PC-3 (cell line): ENCODE measurements around the gene SON. TPM values are rescaled to one million over a fixed set of nuclear protein-coding genes. Genes with fewer than 3 reads are reported as not detected.

Experiments
- ATAC-seq: fragments of 200-7000 bp; cut with Tn5 transposase; 2 replicates; pipeline ENCODE4 v1.9.1; 2020; ENCODE audit warnings: mild to moderate bottlenecking, moderate library complexity
- BruUV-seq: library from RNA; stranded (reverse); fragments of 400-500 nt; replicated peaks from 2 replicates; lab custom pipeline; 2021; lab: Mats Ljungman, UMichigan
- CTCF ChIA-PET: fragments of 300-600 bp; sonication (Branson Sonifier 250); formaldehyde crosslinking; loops from one replicate; lab custom pipeline; 2022; ENCODE audit warnings: antibody characterized with exemption; lab: Charles Lee
- POLR2A ChIA-PET: fragments of 300-600 bp; sonication (Branson Sonifier 250); formaldehyde crosslinking; loops from one replicate; lab custom pipeline; 2022; ENCODE audit warnings: antibody characterized with exemption; ENCODE audit not compliant: unreplicated experiment; lab: Charles Lee
- DNase-seq: peaks from one replicate; pipeline ENCODE4 v3.0.0-alpha.2; 2015
- H2AFZ ChIP-seq: fragments of 300-600 bp; sonication (generic); 2 replicates; pipeline ENCODE4 v1.6.0; 2016; ENCODE audit warnings: antibody characterized with exemption, low read length
- H3F3A ChIP-seq: fragments of 300-600 bp; sonication (generic); one replicate; pipeline ENCODE4 v1.6.0; 2017; ENCODE audit warnings: antibody characterized with exemption, low read length, control low read depth, mild to moderate bottlenecking; ENCODE audit not compliant: unreplicated experiment
- H3K27ac ChIP-seq: fragments of 300-600 bp; sonication (generic); 2 replicates; pipeline ENCODE4 v1.5.1; 2016; ENCODE audit warnings: mild to moderate bottlenecking, low read length
- H3K27me3 ChIP-seq: fragments of 300-600 bp; sonication (generic); 2 replicates; pipeline ENCODE4 v1.6.1; 2016; ENCODE audit warnings: low read length, mixed read lengths
- H3K36me3 ChIP-seq: fragments of 300-600 bp; sonication (generic); 2 replicates; pipeline ENCODE4 v1.6.1; 2016; ENCODE audit warnings: low read depth, mixed run types, low read length, mixed read lengths
- H3K4me1 ChIP-seq: fragments of 300-600 bp; sonication (generic); 2 replicates; pipeline ENCODE4 v1.5.1; 2016; ENCODE audit warnings: low read length; ENCODE audit not compliant: insufficient read depth
- H3K4me2 ChIP-seq: fragments of 300-600 bp; sonication (generic); 2 replicates; pipeline ENCODE4 v1.6.0; 2016; ENCODE audit warnings: low read length
- H3K4me3 ChIP-seq: fragments of 300-600 bp; sonication (generic); 2 replicates; pipeline ENCODE4 v1.5.1; 2016; ENCODE audit warnings: mild to moderate bottlenecking, low read length, mixed read lengths
- H3K79me2 ChIP-seq: fragments of 300-600 bp; sonication (generic); 2 replicates; pipeline ENCODE4 v1.6.1; 2017; ENCODE audit warnings: low read length, mixed read lengths
- H3K9ac ChIP-seq: fragments of 300-600 bp; sonication (generic); 2 replicates; pipeline ENCODE4 v1.6.0; 2016; ENCODE audit warnings: mild to moderate bottlenecking, low read length
- H3K9me2 ChIP-seq: fragments of 300-600 bp; sonication (generic); replicated peaks from 2 replicates; pipeline ENCODE4 v1.6.1; 2016; ENCODE audit warnings: mixed run types, low read length, mixed read lengths
- H3K9me3 ChIP-seq: fragments of 300-600 bp; sonication (generic); 2 replicates; pipeline ENCODE4 v1.6.1; 2016; ENCODE audit warnings: low read length, mixed read lengths
- H4K20me1 ChIP-seq: fragments of 300-600 bp; sonication (generic); 2 replicates; pipeline ENCODE4 v1.6.1; 2016; ENCODE audit warnings: low read length, mixed read lengths
- EZH2 ChIP-seq: fragments of 300-600 bp; sonication (generic); IDR thresholded peaks from one replicate; pipeline ENCODE4 v1.6.1; 2017; ENCODE audit warnings: antibody characterized with exemption, mild to moderate bottlenecking, low read length; ENCODE audit not compliant: unreplicated experiment
- EZH2phosphoT487 ChIP-seq: fragments of 300-600 bp; sonication (generic); IDR thresholded peaks from 2 replicates; pipeline ENCODE4 v1.6.1; 2018; ENCODE audit warnings: mild to moderate bottlenecking, antibody characterized with exemption, low read length, borderline replicate concordance
- intact Hi-C: fragments of 100-400 bp; cut with micrococcal nuclease; formaldehyde crosslinking; loops from 2 replicates; pipeline ENCODE4 v1.9.0; 2023
- total RNA-seq: library from RNA; depleted of rRNA; stranded (reverse); fragments of >200 nt; gene quantifications from 2 replicates; pipeline ENCODE4 v1.2.3, GENCODE V29; 2014
- TF ChIP-seq, protein P1 (sequence below): fragments of 300-600 bp; sonication (generic); conservative IDR thresholded peaks from 2 replicates; pipeline ENCODE4 v1.5.1; 2017; ENCODE audit warnings: antibody characterized with exemption, low read depth, mild to moderate bottlenecking, low read length

SON gene
- total RNA-seq, 1 experiment from 2014 or later, result 373 TPM

DNA sequence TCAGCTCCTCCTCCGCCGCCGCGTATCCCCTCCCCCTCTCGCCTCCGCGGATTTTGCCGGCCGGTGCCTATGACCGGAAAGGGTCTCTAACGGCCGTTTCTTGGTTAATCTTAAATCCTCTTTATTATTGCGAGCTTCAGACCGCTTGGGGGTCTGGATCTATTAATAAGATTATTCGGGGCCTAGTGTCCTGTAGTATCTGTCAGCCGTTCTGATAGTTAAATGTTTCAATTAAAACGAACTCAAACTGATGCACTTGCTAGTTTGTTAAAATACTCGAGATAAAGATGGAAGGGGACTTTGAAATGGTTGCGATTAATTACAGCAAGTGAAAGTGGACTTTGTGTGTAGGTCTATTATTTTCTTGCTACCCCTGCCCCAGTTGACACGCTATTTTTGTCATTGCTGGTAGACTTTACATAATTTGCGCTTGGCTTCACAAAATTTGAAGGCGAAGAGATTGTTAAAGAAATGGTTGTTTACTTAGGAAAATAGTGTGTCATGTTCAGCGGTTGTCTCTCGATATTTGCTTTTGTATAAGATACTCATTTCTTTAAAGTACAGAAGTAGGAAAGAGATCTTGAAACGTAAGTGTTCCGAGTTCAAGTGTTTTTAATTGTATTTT is 779 bp downstream of the SON start:
- no peaks in the 10 kb centered on the region for H3K9me3 ChIP-seq
- peaks cover 22% of the 10 kb centered on the region for H3K4me1 ChIP-seq
- peak overlapping the region; percentile 94 for H3K4me3 ChIP-seq
- H3K27me3 ChIP-seq, result no peaks in the 10 kb centered on the region
- ATAC-seq, result peak; percentile 10
- no peaks in the 10 kb centered on the region for H3K9me2 ChIP-seq
- H3K27ac ChIP-seq, result peak overlapping the region; percentile 98
- no peaks in the 10 kb centered on the region for H3F3A ChIP-seq
- H4K20me1 ChIP-seq, result peaks cover 54% of the 10 kb centered on the region
- TF ChIP-seq, protein P1, sequence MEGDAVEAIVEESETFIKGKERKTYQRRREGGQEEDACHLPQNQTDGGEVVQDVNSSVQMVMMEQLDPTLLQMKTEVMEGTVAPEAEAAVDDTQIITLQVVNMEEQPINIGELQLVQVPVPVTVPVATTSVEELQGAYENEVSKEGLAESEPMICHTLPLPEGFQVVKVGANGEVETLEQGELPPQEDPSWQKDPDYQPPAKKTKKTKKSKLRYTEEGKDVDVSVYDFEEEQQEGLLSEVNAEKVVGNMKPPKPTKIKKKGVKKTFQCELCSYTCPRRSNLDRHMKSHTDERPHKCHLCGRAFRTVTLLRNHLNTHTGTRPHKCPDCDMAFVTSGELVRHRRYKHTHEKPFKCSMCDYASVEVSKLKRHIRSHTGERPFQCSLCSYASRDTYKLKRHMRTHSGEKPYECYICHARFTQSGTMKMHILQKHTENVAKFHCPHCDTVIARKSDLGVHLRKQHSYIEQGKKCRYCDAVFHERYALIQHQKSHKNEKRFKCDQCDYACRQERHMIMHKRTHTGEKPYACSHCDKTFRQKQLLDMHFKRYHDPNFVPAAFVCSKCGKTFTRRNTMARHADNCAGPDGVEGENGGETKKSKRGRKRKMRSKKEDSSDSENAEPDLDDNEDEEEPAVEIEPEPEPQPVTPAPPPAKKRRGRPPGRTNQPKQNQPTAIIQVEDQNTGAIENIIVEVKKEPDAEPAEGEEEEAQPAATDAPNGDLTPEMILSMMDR, result no peak
- TF ChIP-seq EZH2, result no peak
- no TSS peak for BruUV-seq
- intact Hi-C loops, result loop anchor here (5.0 kb wide), 3 partner anchors 44 to 161 kb away; partner anchors contain the start of gene DONSON
- DNase-seq, result peak; percentile 47
- peak overlapping the region; percentile 99 for H3K9ac ChIP-seq
- H3K79me2 ChIP-seq, result peaks cover 96% of the 10 kb centered on the region
- peaks cover 27% of the 10 kb centered on the region for H3K36me3 ChIP-seq
- H3K4me2 ChIP-seq, result peak overlapping the region; percentile 91
- CTCF ChIA-PET, result interaction anchor here (0.6 kb wide), 2 partner anchors 25 to 46 kb away, joined by 3 to 4 read pairs; no protein-coding TSS in a partner anchor
- H2AFZ ChIP-seq, result peak overlapping the region; percentile 66; the same call in 1 of the 2 replicates
- POLR2A ChIA-PET, result interaction anchor here (0.5 to 0.6 kb wide), 3 partner anchors 52 to 425 kb away, joined by 5 to 11 read pairs (median 7); partner anchors contain the start of genes DNAJC28 and TMEM50B

DNA sequence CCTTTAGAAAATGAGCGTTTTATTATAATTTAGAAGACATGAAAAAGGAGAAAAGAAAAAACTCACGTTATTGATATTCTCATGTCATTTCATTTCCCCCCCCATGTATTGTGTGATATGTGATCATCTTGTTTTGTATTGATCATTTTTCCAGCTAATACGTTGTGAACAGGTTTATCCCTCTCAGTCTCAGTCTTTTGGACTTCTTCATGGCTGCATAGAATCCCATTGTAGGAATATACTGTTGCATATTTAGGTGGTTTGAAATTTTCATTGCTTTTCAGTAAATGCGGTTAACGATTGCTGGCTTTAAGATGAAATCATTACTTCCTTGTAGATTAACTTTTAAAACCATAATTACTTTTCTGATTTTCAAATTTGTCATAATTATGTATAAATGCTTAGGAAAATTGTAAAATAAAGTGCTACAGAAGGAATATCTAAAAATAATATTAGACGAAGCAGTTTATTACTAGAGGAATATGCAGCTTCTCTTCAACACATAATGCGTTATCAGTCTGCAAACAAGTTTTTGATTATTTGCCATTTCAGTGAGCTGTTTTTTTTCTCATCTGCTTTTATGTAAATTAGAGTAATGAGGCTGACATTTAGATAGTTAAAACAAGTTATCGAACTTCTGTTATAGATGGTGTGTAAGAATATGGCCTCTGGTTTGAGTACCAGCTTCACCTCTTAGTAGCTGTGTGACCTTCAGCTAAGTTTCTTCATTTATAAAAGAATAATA is 1.8 kb downstream of the SON start:
- BruUV-seq, result no TSS peak

More for the DNA sequence above, 1.8 kb downstream of the SON start:
- intact Hi-C loops, result loop anchor here (1.0 to 5.0 kb wide), 4 partner anchors 43 to 162 kb away; partner anchors contain the start of gene DONSON
- TF ChIP-seq EZH2phosphoT487 (no peak), EZH2 (no peak)
- TF ChIP-seq, protein P1, result no peak
- Histone ChIP-seq H3K4me1 (peaks cover 20% of the 10 kb centered on the region), H2AFZ (no peak overlapping the region), H3K79me2 (peaks cover 96% of the 10 kb centered on the region), H3K9me2 (no peaks in the 10 kb centered on the region), H3K4me3 (peak overlapping the region; percentile 94), H3F3A (no peaks in the 10 kb centered on the region), H3K27me3 (no peaks in the 10 kb centered on the region), H3K9me3 (no peaks in the 10 kb centered on the region), H3K4me2 (peak overlapping the region; percentile 91), H3K9ac (peak overlapping the region; percentile 99), H3K36me3 (peaks cover 31% of the 10 kb centered on the region), H3K27ac (no peak overlapping the region), H4K20me1 (peaks cover 64% of the 10 kb centered on the region)
- no peak for DNase-seq
- no peak for ATAC-seq
- ChIA-PET POLR2A (interaction anchor here (0.6 kb wide), 1 partner anchor 1005 kb away, joined by 5 read pairs; no protein-coding TSS in a partner anchor), CTCF (interaction anchor here (0.7 to 1.2 kb wide), 2 partner anchors 61 to 65 kb away, joined by 3 to 4 read pairs; partner anchors contain the start of gene TMEM50B)
